Subcutaneous abdominal adipose tissue (tissue), 5 donors: ENCODE data around the gene SSR3.
A peak's percentile ranks its signal among the peaks of the same experiment; 100 is the strongest.

Experiments used
- H3K27ac ChIP-seq: one replicate; pipeline ENCODE4 v1.7.0; 2013; ENCODE audit warnings: low read depth, mild to moderate bottlenecking, inconsistent platforms, low read length, moderate library complexity
- H3K27me3 ChIP-seq, 5 donors: one replicate each; pipeline ENCODE4 v1.7.0; 2013; ENCODE audit warnings: low read length in 5 of 5, inconsistent platforms in 1 of 5; ENCODE audit not compliant: control insufficient read depth in 5 of 5, insufficient read depth in 4 of 5
- H3K36me3 ChIP-seq, 5 donors: one replicate each; pipeline ENCODE4 v1.7.0; 2013; ENCODE audit warnings: low read length in 5 of 5; ENCODE audit not compliant: control insufficient read depth in 5 of 5, insufficient read depth in 5 of 5
- H3K4me1 ChIP-seq, 5 donors: one replicate each; pipeline ENCODE4 v1.7.0; 2013; ENCODE audit warnings: low read length in 5 of 5, mild to moderate bottlenecking in 3 of 5, moderate library complexity in 1 of 5; ENCODE audit not compliant: control insufficient read depth in 5 of 5, insufficient read depth in 5 of 5
- H3K4me3 ChIP-seq, 5 donors: one replicate each; pipeline ENCODE4 v1.7.0; 2013; ENCODE audit warnings: low read length in 5 of 5, low read depth in 1 of 5
- H3K9ac ChIP-seq, 5 donors: one replicate each; pipeline ENCODE4 v1.7.0; 2013; ENCODE audit warnings: low read length in 5 of 5, mild to moderate bottlenecking in 4 of 5, moderate library complexity in 3 of 5
- H3K9me3 ChIP-seq, 5 donors: one replicate each; pipeline ENCODE4 v1.7.0; 2013; ENCODE audit warnings: low read length in 5 of 5; ENCODE audit not compliant: control insufficient read depth in 5 of 5
- donor health status: healthy.
- donor health status: healthy.
- donor health status: healthy.
- donor health status: healthy.
- donor health status: healthy.

SSR3 gene

DNA sequence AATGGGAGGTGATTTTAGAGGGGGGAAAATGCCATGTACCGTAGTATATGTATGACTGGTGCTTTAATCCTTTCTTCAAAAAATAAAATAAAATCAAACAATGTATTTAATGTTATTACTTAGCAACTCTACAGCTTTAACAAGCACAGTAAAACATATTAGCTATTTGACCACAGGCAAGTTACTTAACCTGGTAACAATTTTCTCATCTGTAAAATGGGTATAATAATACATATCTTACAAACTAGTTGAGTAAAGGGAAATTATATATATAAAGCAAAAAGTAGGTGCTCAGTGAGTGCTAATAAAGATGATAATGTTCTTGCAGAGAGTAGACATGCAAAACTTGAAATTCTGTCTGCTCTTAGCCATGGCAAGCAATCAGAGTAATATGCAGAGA, 27.9 kb downstream of the SSR3 start:
- Histone ChIP-seq H3K4me1 (no peaks in the 10 kb centered on the region), H3K27me3 (no peaks in the 10 kb centered on the region), H3K4me3 (no peak overlapping the region), H3K9ac (no peak overlapping the region), H3K9me3 (no peaks in the 10 kb centered on the region), H3K36me3 (peaks cover 0 to 18% (median 7%) of the 10 kb centered on the region in 5 donors), H3K27ac (no peak overlapping the region)

DNA sequence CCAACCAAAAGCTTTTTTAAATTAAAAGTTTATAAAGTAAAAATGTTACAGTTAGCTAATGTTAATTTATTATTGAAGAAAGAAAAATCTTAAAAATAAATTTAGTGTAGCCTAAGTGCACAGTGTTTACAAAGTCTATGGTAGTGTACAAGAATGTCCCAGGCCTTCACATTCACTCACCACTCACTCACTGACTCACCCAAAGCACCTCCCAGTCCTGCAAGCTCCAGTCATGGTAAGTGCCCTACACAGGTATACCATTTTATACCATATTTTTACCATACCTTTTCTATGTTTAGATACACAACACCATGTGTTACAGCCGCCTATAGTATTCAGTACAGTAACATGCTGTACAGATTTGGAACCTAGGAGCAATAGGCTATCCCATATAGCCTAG, 29.1 kb downstream of the SSR3 start:
- Histone ChIP-seq H3K9ac (no peak overlapping the region), H3K9me3 (no peaks in the 10 kb centered on the region), H3K27ac (no peak overlapping the region), H3K4me1 (no peaks in the 10 kb centered on the region), H3K36me3 (peaks cover 0 to 8% (median 0%) of the 10 kb centered on the region in 5 donors), H3K27me3 (no peaks in the 10 kb centered on the region), H3K4me3 (no peak overlapping the region)

GRCh38 chr3:156522673-156523072, 32.2 kb downstream of the SSR3 start:
- no peaks in the 10 kb centered on the region for H3K4me1 ChIP-seq
- H3K9ac ChIP-seq, result no peak overlapping the region
- peaks cover 0 to 2% (median 0%) of the 10 kb centered on the region in 5 donors for H3K36me3 ChIP-seq
- H3K27ac ChIP-seq, result no peak overlapping the region
- H3K9me3 ChIP-seq, result no peaks in the 10 kb centered on the region
- H3K27me3 ChIP-seq, result no peaks in the 10 kb centered on the region
- no peak overlapping the region for H3K4me3 ChIP-seq

DNA sequence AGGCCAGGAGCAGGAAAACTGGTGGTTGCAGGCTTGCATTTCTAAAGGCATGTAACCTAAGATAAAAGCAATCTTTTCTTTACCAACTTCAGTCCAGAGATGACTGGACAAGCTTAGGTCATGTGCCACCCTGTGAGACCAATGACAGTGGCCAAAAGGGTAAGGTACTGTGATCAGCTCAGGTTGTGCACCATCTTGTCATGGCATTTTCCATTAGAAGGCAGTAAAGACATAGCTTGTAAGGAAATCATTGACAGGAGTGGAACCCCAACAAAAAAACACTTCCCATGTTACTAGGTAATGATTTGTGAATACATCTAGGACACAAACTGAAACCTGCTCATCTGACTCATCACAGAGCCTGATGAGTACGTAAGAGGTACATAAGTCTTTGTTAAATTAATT, 35.2 kb downstream of the SSR3 start:
- H3K36me3 ChIP-seq, result no peaks in the 10 kb centered on the region
- H3K4me1 ChIP-seq, result peaks cover 0 to 6% (median 0%) of the 10 kb centered on the region in 5 donors
- no peak overlapping the region for H3K27ac ChIP-seq
- no peak overlapping the region for H3K9ac ChIP-seq
- no peak overlapping the region for H3K4me3 ChIP-seq
- H3K27me3 ChIP-seq, result no peaks in the 10 kb centered on the region
- H3K9me3 ChIP-seq, result no peaks in the 10 kb centered on the region

- Histone ChIP-seq H3K36me3 (no peaks in the 10 kb centered on the region), H3K9ac (no peak overlapping the region), H3K27me3 (no peaks in the 10 kb centered on the region), H3K9me3 (no peaks in the 10 kb centered on the region), H3K4me1 (peaks cover 0 to 6% (median 0%) of the 10 kb centered on the region in 5 donors), H3K27ac (no peak overlapping the region), H3K4me3 (no peak overlapping the region)
These were observed 36.2 kb downstream of the SSR3 start for GRCh38 chr3:156518726-156519125.

- Histone ChIP-seq H3K27ac (no peak overlapping the region), H3K9me3 (no peaks in the 10 kb centered on the region), H3K4me3 (no peak overlapping the region), H3K27me3 (no peaks in the 10 kb centered on the region), H3K4me1 (peaks cover 0 to 6% (median 0%) of the 10 kb centered on the region in 5 donors), H3K9ac (peak overlapping the region in 1 of 5 donors; percentile 22), H3K36me3 (no peaks in the 10 kb centered on the region)
These were observed 38.0 kb downstream of the SSR3 start for GRCh38 chr3:156516961-156517360.

DNA sequence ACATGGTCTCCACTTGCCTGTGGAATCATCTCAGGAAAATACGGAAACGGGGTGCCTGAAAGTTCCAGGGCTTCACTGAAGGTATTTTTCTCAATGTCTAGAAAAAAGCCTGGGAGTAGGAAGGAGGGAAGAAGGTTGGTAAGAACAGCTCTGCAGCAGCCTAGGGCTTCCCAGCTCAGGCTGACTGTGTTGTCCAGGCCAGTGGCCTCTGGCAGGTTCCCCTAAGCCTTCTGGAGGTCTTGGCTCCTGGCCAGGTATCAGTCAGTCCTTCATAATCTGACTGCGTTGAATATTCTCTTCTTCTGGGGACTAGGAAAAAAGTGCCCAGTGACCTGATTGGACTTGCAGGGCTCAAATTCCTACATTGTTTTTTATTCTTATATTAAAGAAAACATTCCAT, 38.6 kb downstream of the SSR3 start:
- Histone ChIP-seq H3K9ac (no peak overlapping the region), H3K27ac (no peak overlapping the region)

DNA sequence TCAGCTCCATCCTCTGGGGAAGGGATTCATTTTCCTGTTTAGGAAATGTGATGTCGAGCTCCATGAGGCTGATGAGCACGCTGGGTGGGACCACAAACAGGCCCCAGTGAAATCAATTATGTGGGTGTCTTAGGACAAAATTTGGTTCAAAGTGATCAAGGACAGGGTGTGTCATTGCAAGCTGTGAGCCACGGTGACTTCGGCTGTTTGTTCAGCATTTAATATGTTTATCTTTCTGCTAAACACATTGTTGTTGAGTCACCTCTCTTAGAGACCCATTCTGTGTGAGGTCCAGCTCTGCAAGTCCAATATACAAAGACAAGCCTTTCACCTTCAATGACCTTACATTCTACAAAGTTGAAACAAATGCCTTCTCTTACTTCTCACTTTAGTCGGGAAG, 41.3 kb downstream of the SSR3 start:
- no peak overlapping the region for H3K9ac ChIP-seq
- H3K9me3 ChIP-seq, result no peaks in the 10 kb centered on the region
- H3K27me3 ChIP-seq, result no peaks in the 10 kb centered on the region
- H3K36me3 ChIP-seq, result no peaks in the 10 kb centered on the region
- H3K4me3 ChIP-seq, result no peak overlapping the region
- peaks cover 0 to 6% (median 0%) of the 10 kb centered on the region in 5 donors for H3K4me1 ChIP-seq
- H3K27ac ChIP-seq, result no peak overlapping the region

More for the DNA sequence above, 38.6 kb downstream of the SSR3 start:
- H3K9me3 ChIP-seq, result no peaks in the 10 kb centered on the region
- no peak overlapping the region for H3K4me3 ChIP-seq
- H3K36me3 ChIP-seq, result no peaks in the 10 kb centered on the region
- H3K27me3 ChIP-seq, result no peaks in the 10 kb centered on the region
- peaks cover 0 to 6% (median 0%) of the 10 kb centered on the region in 5 donors for H3K4me1 ChIP-seq

- H3K9ac ChIP-seq, result no peak overlapping the region
- H3K4me1 ChIP-seq, result peaks cover 0 to 6% (median 0%) of the 10 kb centered on the region in 5 donors
- H3K9me3 ChIP-seq, result no peaks in the 10 kb centered on the region
- no peak overlapping the region for H3K27ac ChIP-seq
- no peaks in the 10 kb centered on the region for H3K27me3 ChIP-seq
- no peaks in the 10 kb centered on the region for H3K36me3 ChIP-seq
- H3K4me3 ChIP-seq, result no peak overlapping the region
These were observed 42.8 kb downstream of the SSR3 start for GRCh38 chr3:156511987-156512677.

GRCh38 chr3:156509189-156510174, 45.4 kb downstream of the SSR3 start:
- Histone ChIP-seq H3K27me3 (no peaks in the 10 kb centered on the region), H3K9me3 (no peaks in the 10 kb centered on the region), H3K36me3 (no peaks in the 10 kb centered on the region), H3K9ac (no peak overlapping the region), H3K4me1 (peaks cover 0 to 4% (median 0%) of the 10 kb centered on the region in 5 donors), H3K27ac (no peak overlapping the region), H3K4me3 (no peak overlapping the region)
